ENCODE data around the gene REXO1. TPM values are rescaled to one million over a fixed set of nuclear protein-coding genes. Genes with fewer than 3 reads are reported as not detected.

REXO1 gene
- total and polyA plus RNA-seq, 3 donors from 2014 or later, result 104 to 200 (median 149) TPM

DNA sequence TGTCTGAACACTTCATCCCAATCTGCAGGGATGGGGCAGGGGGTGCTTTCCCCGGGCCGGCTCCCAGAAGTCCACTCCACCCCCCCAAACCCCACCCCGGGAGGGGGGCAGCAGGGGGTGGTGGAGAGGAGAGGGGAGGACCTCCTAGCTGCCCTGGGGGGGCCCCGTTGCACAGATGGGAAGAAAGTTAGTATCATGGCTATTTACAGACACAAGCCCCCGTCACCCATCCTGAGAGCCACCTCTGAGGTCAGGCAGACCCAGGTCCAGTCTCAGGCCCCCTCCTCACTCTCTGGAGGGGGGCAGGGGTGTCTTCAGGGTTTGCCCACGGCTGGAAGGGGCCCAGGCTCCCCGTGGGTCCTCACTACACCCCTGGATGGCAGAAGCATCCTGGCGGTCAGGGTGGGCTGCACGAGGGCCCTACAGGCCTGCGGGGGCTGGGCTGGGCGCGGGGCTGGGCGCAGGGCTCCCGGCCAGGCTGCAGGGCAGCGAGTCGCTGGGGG is 5.8 kb upstream of the REXO1 start:
- H3K9me3 ChIP-seq, result no peaks in the 10 kb centered on the region
- TF ChIP-seq, protein P1, sequence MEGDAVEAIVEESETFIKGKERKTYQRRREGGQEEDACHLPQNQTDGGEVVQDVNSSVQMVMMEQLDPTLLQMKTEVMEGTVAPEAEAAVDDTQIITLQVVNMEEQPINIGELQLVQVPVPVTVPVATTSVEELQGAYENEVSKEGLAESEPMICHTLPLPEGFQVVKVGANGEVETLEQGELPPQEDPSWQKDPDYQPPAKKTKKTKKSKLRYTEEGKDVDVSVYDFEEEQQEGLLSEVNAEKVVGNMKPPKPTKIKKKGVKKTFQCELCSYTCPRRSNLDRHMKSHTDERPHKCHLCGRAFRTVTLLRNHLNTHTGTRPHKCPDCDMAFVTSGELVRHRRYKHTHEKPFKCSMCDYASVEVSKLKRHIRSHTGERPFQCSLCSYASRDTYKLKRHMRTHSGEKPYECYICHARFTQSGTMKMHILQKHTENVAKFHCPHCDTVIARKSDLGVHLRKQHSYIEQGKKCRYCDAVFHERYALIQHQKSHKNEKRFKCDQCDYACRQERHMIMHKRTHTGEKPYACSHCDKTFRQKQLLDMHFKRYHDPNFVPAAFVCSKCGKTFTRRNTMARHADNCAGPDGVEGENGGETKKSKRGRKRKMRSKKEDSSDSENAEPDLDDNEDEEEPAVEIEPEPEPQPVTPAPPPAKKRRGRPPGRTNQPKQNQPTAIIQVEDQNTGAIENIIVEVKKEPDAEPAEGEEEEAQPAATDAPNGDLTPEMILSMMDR (IDR thresholded peaks at IDR 0.05), result no peak
- H3K27ac ChIP-seq, result peak overlapping the region in 1 of 2 donors; percentile 45
- intact Hi-C loops (cut with DNase I; ENCODE audit: low total_unique reads), result no loop called here
- H3K4me1 ChIP-seq, result peaks cover 54% of the 10 kb centered on the region
- no peak for DNase-seq
- H3K36me3 ChIP-seq (ENCODE audit: low read depth, missing control alignments), result no peaks in the 10 kb centered on the region
- H3K4me3 ChIP-seq, result no peak overlapping the region
- 65 to 86% methylated on average over 4 to 16 of the region's 16 CpGs for WGBS, 2 donors
- H3K27me3 ChIP-seq, result no peaks in the 10 kb centered on the region

DNA sequence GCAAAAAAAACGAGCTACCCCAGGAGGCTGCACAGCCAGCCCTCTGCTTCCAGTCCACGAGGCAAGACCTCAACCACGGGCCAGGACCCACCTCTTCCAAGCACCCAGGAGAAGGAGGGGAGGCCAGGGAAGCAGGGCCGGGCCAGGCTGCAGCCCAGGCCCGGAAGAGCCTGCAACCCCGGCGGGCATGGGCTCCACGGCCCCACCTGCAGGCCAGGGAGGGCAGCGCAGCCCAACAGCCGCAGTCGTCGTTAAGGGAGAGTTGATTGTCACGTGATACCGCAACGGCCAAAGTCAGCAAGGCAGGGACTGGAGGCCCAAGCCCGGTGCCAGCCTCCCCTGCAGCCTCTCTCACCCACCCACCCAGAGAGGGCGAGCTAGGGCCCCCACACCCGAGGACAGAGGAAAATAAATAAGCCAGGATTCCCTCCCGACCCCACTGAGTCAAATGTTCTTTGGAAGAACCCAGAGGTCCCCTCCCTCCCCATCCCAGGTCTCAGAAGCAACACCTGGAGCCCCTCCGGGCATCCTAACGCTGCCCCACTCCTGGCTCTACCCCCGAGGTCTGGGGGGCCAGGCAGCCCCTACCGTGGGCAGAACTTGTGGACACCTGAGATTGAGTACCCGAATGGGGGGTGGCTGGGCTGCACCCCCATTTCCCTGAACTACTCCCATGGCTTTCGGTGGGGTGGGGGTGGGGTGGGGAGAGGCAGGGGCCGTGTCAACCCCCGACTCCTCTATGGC is 5.2 kb upstream of the REXO1 start:
- Histone ChIP-seq H3K4me1 (peaks cover 51% of the 10 kb centered on the region), H3K27me3 (no peaks in the 10 kb centered on the region), H3K4me3 (no peak overlapping the region), H3K27ac (peak overlapping the region in 1 of 2 donors; percentile 45), H3K9me3 (no peaks in the 10 kb centered on the region), H3K36me3 (ENCODE audit: low read depth, missing control alignments) (no peaks in the 10 kb centered on the region)
- TF ChIP-seq, protein P1 (IDR thresholded peaks at IDR 0.05), result peak; percentile 66 to 92 (median 90)
- TF ChIP-seq POLR2A (IDR thresholded peaks at IDR 0.05), result no peak
- 40 to 67% methylated on average over 13 to 27 of the region's 27 CpGs for WGBS, 2 donors
- peak; percentile 84 for DNase-seq
- intact Hi-C loops (cut with DNase I; ENCODE audit: low total_unique reads), result no loop called here

DNA sequence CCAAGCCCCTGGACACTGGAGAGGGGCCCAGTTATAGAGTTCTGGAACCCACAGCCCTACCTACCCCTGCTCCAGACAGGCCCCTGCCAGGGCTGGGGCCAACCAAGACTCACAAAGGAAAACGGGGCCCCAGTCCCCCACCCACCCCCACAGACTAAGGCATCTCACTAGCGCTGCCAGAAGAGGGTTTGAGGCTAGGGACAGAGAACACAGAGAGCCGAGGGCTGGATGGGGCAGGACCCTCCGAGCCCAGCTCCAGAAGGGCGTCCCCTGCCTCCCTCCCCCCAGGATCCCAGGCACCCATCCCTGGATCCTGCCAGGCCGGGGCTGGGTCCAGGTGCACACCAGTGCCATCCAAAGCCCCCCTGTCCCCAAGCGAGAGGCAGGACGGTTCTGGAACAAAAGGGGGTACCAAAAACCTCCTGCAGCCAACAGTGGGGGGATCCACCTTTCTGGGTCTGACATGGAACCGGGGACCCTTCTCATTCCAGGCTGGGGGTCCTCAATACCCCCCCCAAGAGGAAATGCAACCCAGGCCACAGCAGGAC is 4.4 kb upstream of the REXO1 start:
- 20 to 78% methylated on average over 3 to 9 of the region's 9 CpGs for WGBS, 2 donors
- no peak for DNase-seq
- Histone ChIP-seq H3K4me1 (peaks cover 44% of the 10 kb centered on the region), H3K27ac (peak overlapping the region in 1 of 2 donors; percentile 19), H3K4me3 (no peak overlapping the region), H3K9me3 (no peaks in the 10 kb centered on the region), H3K27me3 (no peaks in the 10 kb centered on the region), H3K36me3 (ENCODE audit: low read depth, missing control alignments) (no peaks in the 10 kb centered on the region)
- no peak for TF ChIP-seq POLR2A (IDR thresholded peaks at IDR 0.05)
- TF ChIP-seq, protein P1 (IDR thresholded peaks at IDR 0.05), result no peak
- intact Hi-C loops (cut with DNase I; ENCODE audit: low total_unique reads), result no loop called here

DNA sequence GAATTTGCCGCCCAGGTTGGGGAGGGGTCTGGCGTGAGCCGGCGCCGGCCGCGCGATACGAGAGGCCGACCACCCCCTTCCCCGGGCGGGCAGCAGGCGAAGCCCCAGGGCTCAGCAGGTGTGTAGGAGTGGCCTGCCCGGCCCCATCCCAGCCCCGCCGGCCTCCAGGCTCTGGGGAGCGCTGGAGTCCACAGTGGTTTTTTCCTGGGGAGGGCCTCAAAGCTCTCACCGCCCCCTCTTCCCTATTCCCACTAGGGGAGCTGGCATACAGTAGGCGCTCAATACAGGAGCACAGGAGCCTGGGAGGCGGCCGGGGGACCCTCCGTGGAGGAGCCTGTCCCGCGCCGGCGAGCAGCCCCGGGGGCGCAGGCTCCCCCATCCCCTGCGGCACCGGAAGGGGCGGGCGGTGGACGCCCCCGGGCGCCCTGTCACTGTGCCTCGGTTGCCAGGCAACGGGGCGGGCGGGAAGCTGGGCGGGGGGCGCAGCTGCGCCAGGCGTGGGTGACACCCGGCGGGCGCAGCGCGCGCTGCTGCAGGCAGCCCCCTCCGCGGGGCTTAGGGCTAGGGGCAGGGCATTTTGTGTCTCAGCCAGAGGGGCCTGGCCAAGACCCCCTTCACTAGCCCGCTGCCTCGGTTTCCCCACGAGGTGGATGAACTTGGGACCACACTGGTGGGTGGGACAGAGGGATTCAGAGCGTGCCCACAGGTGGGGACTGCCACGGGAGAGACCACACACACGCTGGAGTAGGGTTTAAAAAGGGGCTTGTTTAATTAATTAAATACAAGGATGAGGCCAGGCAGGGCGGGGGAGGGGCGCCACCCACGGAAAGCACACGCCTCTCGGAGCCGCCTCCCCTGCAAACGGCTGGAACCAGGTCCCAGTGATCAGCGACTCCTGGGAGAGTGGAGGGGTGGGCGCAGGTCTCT is 3.6 kb upstream of the REXO1 start:
- no peak for DNase-seq
- WGBS, 2 donors, result 29 to 35% methylated on average over 21 to 62 of the region's 66 CpGs
- Histone ChIP-seq H3K4me3 (peak overlapping the region in 1 of 2 donors; percentile 44), H3K4me1 (peaks cover 44% of the 10 kb centered on the region), H3K27me3 (no peaks in the 10 kb centered on the region), H3K9me3 (no peaks in the 10 kb centered on the region), H3K36me3 (ENCODE audit: low read depth, missing control alignments) (no peaks in the 10 kb centered on the region), H3K27ac (peak overlapping the region in 1 of 2 donors; percentile 19)
- TF ChIP-seq, protein P1 (IDR thresholded peaks at IDR 0.05), result no peak
- TF ChIP-seq POLR2A (IDR thresholded peaks at IDR 0.05), result no peak
- intact Hi-C loops (cut with DNase I; ENCODE audit: low total_unique reads), result no loop called here

Measured in testis (tissue), 3 donors.